Measurements from ENCODE around the gene GLG1.
"Not testable (repeated sequence)": the region's sequence is repeated elsewhere in the genome, so short reads cannot be mapped to it uniquely, and the experiment has no call there.

GLG1 gene

GRCh38 chr16:74431516-74431915 is 175.4 kb downstream of the GLG1 start:
- DNase-seq = no peak

DNA sequence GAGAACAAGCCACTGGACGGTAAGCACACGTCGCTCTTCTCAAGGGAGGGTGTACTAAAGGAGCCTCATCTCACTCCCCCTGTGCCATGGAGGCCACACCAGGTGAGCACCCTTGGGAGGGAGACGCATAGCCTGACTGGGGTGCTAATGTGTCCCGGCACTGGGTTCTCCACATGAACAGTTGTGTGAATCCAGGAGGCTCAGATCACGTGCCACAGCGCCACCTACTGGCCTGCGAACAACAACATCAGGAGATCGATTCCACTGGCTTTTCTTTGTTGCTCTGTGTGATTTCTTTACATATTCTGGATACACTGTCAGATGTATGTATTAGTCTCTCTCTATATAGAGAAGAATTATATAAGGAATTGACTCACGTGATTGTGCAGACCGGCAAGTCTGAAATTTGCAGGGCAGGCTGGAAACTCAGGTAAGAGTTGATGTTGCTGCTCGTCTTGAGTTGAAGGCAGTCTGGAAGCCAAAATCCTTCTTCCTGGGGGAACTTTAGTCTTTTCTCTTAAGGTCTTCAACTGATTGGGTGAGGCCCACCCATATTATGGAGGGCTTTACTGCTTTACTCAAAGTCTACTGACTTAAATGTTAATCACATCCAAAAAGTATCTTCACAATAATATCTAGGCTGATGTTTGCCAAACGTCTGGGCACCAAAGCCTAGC is 176.7 kb downstream of the GLG1 start:
- DNase-seq = peak; percentile 62

DNA sequence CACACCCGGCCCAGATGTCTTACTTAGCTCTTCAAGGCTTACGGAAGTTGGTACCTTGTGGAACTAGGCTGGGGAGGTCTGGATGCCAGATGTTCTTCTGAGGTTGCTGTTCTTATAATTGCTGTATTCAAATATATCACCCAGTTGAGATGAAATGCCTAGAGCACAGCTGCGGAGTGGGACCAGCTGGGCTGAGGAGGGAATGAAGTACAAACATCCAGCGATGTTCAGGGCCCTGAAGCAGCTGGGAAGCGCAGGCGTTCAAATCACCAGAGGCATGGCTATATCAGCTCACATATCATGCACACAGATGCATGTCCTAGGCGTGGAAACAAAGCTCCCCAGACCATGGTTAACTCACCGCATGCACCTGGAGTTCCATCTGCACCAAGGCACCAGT is 178.4 kb downstream of the GLG1 start:
- not testable (repeated sequence) for DNase-seq

DNA sequence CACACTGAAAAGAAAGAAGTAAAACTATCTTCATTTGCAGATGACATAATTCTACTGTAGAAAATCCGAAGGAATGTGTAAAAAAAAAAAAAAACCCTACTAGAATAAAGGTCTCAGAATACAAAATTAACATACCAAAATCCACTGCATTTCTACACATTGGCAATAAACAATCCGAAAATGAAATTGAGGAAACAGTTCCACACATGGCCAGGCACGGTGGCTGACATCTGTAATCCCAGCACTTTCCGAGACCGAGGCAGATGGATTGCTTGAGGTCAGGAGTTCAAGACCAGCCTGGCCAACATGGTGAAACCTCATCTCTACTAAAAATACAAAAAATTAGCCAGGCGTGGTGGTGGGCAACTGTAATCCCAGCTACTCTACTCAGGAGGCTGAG is 181.2 kb downstream of the GLG1 start:
- not testable (repeated sequence) for DNase-seq

- DNase-seq = not testable (repeated sequence)
Observed at GRCh38 chr16:74423721-74424120, 183.2 kb downstream of the GLG1 start.

DNA sequence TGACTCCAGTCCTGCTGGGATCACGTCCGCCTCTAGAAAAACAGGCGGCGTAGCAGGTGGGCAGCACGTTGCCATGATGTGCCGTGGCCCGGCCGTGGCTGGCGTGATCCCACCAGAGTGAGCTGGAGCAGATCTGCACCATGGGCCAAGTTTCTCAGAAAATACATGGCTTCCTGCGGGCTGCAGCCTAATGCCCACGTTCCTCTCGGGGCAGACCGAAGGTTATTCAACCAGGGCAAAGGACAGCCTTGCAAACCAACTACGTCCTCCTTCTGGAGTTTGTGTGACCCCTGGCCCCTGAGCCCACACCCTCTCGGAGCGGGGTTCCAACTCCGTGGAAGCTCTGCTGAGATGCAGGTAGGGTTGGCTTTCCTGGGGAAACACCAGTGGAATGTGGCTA is 184.8 kb downstream of the GLG1 start:
- DNase-seq = not testable (repeated sequence)

GRCh38 chr16:74421482-74421785 is 185.5 kb downstream of the GLG1 start:
- DNase-seq = not testable (repeated sequence)

DNA sequence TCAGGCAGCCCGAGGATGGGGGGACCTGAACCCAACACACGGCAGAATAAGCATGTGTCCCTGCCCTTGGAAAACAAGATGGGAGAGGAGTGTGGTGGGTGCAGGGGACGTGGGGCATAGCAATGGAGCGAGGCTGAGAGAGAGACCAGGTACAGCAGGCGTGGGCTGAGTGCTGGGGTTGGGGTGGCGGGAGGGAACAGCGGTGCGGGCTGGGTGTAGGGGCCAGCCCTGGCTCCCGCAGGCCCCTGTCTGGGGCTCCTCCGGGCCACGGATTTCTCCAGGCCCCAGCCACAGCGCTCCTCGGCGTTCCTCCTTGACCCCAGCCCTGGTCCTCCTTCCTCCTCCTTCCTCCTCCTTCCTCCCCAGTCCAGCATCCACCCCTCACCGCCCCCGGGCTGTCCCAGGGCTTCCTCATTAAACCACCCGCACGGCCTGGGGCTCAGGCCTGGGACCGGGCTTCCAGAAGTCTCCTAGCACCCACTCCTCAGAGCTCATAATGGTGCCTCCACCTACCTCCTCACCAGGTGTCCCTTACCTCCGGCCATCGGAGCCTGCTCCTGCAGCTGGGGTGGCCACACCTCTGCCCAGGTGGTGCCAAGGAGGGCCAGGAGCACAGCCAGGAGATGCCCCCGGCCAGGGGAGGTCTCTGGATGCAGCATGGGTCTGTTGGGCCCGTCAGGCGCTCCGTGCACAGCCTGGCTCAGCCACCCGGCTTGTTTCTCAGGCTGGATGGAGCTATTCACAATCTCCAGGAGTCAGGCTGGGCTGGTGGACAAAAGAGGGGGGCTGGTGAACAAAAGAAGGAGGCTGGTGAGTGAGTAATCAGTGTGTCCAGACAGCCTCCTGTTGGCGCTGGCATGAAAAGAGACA is 186.1 kb downstream of the GLG1 start, which contains the start of gene CLEC18B:
TSS of gene CLEC18B (minus strand) at position 867 of the 870 bp plus-strand sequence. CDS start at position 659, 208 bp downstream.
- not testable (repeated sequence) for DNase-seq

DNA sequence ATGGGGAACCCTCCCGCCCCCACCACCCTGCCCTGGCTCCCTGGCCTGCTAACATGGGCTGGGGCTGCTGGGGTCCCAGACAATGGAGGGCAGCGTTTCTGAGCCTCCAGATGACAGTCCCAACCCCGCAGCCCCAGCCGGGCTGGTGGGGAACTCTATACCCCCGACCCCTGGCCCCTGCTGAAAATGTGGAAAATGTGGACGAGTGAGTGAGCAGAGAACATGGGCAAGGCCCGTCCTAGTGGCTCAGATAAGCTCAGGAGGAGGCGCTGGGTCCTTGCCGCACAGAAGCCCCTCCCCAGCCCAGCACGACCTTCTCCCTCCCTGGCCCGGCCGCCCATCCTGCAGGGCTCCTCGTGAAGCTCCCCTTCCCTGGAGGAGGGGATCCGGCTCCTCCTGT is 187.1 kb downstream of the GLG1 start:
- DNase-seq = not testable (repeated sequence)

- not testable (repeated sequence) for DNase-seq
Observed at GRCh38 chr16:74417897-74418296, 189.0 kb downstream of the GLG1 start.

- DNase-seq = not testable (repeated sequence)
Observed at GRCh38 chr16:74413920-74414319, 193.0 kb downstream of the GLG1 start.

GRCh38 chr16:74413485-74413884 is 193.4 kb downstream of the GLG1 start:
- not testable (repeated sequence) for DNase-seq

DNA sequence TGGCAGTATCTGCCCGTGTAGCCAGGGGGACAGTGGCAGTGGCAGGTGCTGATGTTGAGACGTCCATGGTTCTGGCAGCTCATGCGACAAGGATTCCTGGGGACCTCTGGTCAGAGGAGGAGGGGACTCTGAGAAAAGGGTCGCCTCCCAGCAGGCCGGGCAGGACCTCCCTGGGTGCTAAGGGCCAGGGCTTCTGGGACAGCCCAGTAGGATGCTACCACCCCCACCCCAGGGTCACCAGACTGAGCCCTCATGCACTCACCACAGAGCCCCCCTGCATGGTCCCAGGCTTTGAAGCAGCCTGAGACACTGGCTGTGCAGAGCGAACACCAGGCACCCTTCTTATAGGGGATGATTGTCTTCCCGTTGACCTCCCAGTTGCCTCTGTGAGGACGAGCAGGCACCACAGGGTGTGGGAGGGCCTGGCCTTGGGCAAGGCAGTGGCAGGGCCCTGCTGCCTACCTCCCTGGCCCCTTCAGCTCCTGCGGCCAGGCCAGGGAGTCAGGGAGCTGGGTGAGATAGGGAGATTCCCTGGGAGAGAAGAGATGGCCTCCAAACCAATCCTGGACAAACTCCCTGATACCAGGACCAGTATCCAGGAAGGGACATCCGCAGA is 194.0 kb downstream of the GLG1 start:
- DNase-seq = not testable (repeated sequence)

GRCh38 chr16:74412138-74412774 is 194.7 kb downstream of the GLG1 start:
- not testable (repeated sequence) for DNase-seq

DNA sequence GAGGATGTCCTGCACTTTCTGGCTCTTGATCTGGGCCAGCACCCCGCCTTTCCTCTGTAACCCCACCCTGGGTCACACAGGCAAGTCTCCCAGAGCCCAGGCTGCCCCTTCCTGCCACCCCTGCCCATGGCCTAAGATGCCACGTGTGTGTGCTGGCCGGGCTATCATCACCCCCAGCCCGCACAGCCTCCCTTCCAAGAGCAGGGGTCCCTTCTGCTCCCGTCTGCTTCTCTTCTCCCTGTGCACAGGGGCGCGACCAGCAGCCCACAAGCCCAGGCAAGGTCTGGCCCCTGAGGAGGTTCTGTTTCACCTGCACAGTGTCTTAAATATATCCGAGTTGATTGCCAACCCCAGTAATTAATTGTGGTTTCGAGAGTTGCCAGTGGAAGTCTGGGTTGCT is 195.9 kb downstream of the GLG1 start:
- DNase-seq = peak; percentile 43

DNA sequence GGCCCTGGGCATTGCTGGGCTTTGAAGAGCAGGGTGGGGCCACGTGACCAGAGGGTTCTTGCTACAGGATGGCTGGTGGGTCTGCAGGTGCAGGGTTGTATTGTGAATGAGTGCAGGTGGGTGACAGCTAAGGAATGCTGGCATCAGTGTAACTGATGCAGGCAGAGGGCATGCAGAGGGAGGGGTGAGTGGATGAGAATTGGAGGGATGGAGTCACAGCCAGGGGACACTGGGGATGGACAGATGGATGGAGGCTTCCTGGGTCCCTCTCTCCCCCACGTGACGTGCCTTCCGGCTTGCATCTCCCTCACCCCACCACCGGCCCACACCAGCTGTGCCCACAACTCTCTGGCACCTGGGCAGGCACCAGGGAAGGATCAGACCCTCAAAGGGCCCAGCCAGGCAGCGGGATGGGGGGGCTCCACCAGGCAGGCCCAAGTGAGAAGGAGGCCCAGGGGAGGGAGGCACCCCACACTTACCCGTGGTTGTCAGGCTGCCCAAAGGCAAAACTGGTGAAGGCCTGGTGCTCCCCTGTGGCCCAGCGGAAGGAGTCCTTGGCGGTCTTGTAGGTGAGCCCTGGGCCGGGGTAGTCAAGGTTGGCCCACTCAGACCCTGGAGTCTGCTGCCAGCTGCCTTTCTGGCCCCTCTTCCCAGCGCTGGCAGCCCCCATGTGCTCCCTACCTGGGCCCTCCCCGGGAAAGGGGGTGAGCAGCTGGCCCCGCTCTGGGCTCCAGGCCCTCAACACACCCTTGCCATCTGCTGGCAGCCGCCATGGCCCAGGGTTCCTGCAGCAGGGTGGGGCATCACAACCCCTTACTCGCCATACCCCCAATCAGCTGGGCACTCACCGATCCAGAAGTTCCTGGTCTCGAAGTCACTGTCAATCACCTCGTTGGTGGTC is 196.6 kb downstream of the GLG1 start:
- not testable (repeated sequence) for DNase-seq

- DNase-seq = not testable (repeated sequence)
Observed at GRCh38 chr16:74409185-74409981, 197.5 kb downstream of the GLG1 start.

DNA sequence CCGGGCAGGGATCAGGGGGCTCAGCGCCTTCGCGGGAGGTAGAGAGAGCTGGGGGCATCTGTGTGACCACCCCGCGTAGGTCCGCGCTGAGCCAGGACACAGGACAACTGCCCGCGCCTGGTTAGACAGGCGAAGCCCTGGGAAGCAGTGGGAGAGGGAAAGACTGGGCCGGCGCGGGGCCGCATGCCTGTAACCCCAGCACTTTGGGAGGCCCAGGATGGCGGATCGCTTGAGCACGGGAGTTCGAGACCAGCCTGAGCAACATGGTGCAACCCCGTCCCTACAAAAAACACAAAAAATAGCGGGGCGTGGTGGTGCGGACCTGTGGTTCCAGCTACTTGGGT is 199.6 kb downstream of the GLG1 start:
- DNase-seq = peak; percentile 60

GRCh38 chr16:74406600-74407361 is 200.1 kb downstream of the GLG1 start:
- DNase-seq = not testable (repeated sequence)

DNA sequence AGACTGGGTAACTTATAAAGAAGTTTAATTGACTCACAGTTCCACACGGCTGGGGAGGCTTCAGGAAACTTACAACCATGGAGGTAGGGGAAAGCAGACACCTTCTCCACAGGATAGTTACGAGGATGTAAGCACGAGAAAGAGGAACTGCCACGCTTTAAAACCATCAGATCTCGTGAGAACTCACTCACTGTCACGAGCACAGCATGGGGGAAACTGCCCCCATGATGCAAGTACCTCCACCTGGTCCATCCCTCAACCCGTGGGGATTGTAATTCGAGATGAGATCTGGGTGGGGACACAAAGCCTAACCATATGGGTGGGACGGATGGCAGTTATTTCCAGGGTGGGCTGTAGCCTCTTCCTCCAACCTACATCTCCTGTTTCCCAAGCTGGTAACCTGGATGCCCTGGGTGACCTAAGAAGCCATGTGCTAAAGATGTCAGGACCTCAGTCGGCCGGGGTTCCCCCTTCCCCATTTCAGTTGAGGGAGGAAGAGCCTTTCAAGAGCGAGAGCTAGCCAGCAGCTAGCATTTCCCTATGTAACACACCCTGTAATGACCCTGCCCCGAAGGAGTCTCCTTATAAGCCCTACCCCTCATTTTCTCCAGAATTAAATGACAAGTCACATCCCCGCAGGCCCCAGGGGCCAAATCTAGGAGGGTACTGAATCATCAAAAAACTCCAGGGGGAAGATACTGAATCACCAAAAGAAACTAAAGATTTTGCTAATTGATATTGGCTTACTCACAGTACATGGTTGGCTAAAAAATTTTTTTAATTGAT is 202.6 kb downstream of the GLG1 start:
- not testable (repeated sequence) for DNase-seq

All from islet precursor cell (in vitro differentiated cells).